ENCODE results near the gene TUBA1C. TPM values are rescaled to one million over a fixed set of nuclear protein-coding genes. Genes with fewer than 3 reads are reported as not detected.

TUBA1C gene
- total and polyA plus RNA-seq, 9 of the 15 experiments (the other 6 are each of a cell fraction or from before 2014, with no cell fraction given), result 755 to 3,012 (median 914) TPM

DNA sequence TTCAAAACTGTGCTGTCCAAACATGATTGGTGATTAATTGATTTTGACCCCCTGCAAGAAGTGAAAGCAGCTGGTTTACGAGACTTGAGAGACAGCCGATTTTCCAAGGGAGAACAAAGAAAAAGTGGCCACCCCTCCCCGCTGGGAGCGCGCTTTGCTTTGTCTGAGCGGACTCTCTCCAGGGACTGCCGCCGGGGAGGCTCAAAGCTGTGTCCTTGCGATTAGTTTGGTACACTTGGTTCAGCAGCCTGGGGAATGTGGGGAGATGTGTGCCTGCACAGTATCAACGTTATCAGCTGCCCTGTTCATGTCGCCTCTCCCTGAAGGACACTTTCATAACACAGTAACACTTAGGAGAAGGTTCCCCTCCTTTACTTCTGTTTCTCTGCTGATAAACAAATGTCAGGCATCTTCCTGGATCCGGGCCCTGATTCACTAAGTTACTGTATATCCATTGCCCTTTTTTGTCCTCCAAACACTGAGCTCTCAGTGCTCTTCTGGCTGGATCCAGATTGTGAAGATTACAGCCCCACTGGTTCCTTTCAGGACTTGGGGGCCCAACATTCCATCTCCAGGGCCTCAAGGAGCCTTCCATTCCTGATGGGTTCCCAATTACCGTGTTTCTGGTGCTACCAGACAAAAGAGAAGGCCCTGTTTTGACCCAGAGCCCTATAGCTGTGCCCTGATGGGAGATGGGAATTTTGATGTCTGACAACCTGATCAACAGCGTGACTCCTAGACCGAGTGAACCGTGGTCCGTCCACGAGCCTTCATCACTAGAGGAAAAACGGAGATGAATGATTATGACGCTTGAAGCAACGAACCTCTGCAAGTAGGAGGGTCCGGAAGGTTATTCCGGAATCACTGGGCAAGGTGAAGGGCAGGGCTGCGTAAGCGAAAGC lies 31.7 kb upstream of the TUBA1C start (continued):
- no peak; a peak in 1 of 4 replicates for TF ChIP-seq ETV6 (IDR thresholded peaks at IDR 0.05; ENCODE audit: borderline replicate concordance in 1 of 2, low read depth in 2 of 2, low read length in 1 of 2)
- no peak for TF ChIP-seq ETV6 (CRISPR knock-in tag; IDR thresholded peaks at IDR 0.05; ENCODE audit: borderline replicate concordance)
- no peak for TF ChIP-seq SRSF9 (IDR thresholded peaks at IDR 0.05; ENCODE audit: borderline replicate concordance, low read depth, low read length)
- peak in 1 of 2 experiments; percentile 93; a peak in 2 of 4 replicates for TF ChIP-seq HDAC1 (IDR thresholded peaks at IDR 0.05)
- no peak for TF ChIP-seq STAT5B (CRISPR knock-in tag; IDR thresholded peaks at IDR 0.05)
- no peak for TF ChIP-seq CREB3 (tag; conservative IDR thresholded peaks at IDR 0.05; ENCODE audit: low read depth)
- peak in 1 of 2 experiments; percentile 50; a peak in 1 of 4 replicates for TF ChIP-seq SIN3A (IDR thresholded peaks at IDR 0.05; ENCODE audit: borderline replicate concordance in 2 of 2, control insufficient read depth in 1 of 2, low read depth in 2 of 2, low read length in 2 of 2)
- TF ChIP-seq ZNF24 (IDR thresholded peaks at IDR 0.05), result peak; percentile 68
- TF ChIP-seq MTA3 (IDR thresholded peaks at IDR 0.05; ENCODE audit: borderline replicate concordance), result peak; percentile 65; the same call in 1 of the 2 replicates
- TF ChIP-seq ZNF699 (CRISPR knock-in tag; IDR thresholded peaks at IDR 0.05; ENCODE audit: insufficient replicate concordance), result no peak
- no peak for TF ChIP-seq ZNF445 (CRISPR knock-in tag; IDR thresholded peaks at IDR 0.05; ENCODE audit: low read depth)
- no peak for TF ChIP-seq PRPF4 (IDR thresholded peaks at IDR 0.05; ENCODE audit: insufficient read depth, low read depth, low read length, poor library complexity, severe bottlenecking)
- TF ChIP-seq ZNF644 (tag; IDR thresholded peaks at IDR 0.05; ENCODE audit: low read depth), result no peak
- no peak for TF ChIP-seq ELF1 (tag; IDR thresholded peaks at IDR 0.05)
- peak; percentile 94 for TF ChIP-seq HDAC2 (IDR thresholded peaks at IDR 0.05)
- TF ChIP-seq, protein P1, sequence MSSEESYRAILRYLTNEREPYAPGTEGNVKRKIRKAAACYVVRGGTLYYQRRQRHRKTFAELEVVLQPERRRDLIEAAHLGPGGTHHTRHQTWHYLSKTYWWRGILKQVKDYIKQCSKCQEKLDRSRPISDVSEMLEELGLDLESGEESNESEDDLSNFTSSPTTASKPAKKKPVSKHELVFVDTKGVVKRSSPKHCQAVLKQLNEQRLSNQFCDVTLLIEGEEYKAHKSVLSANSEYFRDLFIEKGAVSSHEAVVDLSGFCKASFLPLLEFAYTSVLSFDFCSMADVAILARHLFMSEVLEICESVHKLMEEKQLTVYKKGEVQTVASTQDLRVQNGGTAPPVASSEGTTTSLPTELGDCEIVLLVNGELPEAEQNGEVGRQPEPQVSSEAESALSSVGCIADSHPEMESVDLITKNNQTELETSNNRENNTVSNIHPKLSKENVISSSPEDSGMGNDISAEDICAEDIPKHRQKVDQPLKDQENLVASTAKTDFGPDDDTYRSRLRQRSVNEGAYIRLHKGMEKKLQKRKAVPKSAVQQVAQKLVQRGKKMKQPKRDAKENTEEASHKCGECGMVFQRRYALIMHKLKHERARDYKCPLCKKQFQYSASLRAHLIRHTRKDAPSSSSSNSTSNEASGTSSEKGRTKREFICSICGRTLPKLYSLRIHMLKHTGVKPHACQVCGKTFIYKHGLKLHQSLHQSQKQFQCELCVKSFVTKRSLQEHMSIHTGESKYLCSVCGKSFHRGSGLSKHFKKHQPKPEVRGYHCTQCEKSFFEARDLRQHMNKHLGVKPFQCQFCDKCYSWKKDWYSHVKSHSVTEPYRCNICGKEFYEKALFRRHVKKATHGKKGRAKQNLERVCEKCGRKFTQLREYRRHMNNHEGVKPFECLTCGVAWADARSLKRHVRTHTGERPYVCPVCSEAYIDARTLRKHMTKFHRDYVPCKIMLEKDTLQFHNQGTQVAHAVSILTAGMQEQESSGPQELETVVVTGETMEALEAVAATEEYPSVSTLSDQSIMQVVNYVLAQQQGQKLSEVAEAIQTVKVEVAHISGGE (CRISPR knock-in tag; IDR thresholded peaks at IDR 0.05), result peak in 1 of 3 experiments; percentile 78; a peak in 1 of 6 replicates
- peak; percentile 81 for TF ChIP-seq GATAD2B (IDR thresholded peaks at IDR 0.05; ENCODE audit: borderline replicate concordance)
- no peak for TF ChIP-seq RBM39 (optimal IDR thresholded peaks at IDR 0.05; ENCODE audit: low read depth, low read length)
- no peak for TF ChIP-seq NUFIP1 (IDR thresholded peaks at IDR 0.05; ENCODE audit: partially characterized antibody)
- TF ChIP-seq HCFC1 (IDR thresholded peaks at IDR 0.05; ENCODE audit: low read depth, low read length), result no peak
- TF ChIP-seq ARID2 (IDR thresholded peaks at IDR 0.05), result peak; percentile 81
- no peak for TF ChIP-seq ZNF707 (CRISPR knock-in tag; conservative IDR thresholded peaks at IDR 0.05)

Data from K562 (cell line).